GM23248 (cell line): ENCODE results near the gene JAML. TPM values are rescaled to one million over a fixed set of nuclear protein-coding genes. Genes with fewer than 3 reads are reported as not detected.
"Not testable (repeated sequence)": the region's sequence is repeated elsewhere in the genome, so short reads cannot be mapped to it uniquely, and the experiment has no call there.

Experiments used
- DNase-seq: peaks from one replicate; pipeline ENCODE4 v3.0.0-alpha.2; 2015
- H2AFZ ChIP-seq: fragments of 200-600 bp; sonication (generic); 2 replicates; pipeline ENCODE4 v1.6.1; 2016; ENCODE audit warnings: antibody characterized with exemption
- H3F3A ChIP-seq: fragments of 200-600 bp; sonication (generic); 2 replicates; pipeline ENCODE4 v1.6.1; 2016; ENCODE audit warnings: mild to moderate bottlenecking, antibody characterized with exemption, mixed run types; ENCODE audit not compliant: insufficient read depth
- H3K27ac ChIP-seq: fragments of 200-600 bp; sonication (generic); 2 replicates; pipeline ENCODE4 v1.5.1; 2016; ENCODE audit warnings: mild to moderate bottlenecking
- H3K27me3 ChIP-seq: fragments of 200-600 bp; sonication (generic); replicated peaks from 2 replicates; pipeline ENCODE4 v1.6.1; 2016; ENCODE audit warnings: mild to moderate bottlenecking; ENCODE audit not compliant: insufficient read depth
- H3K36me3 ChIP-seq: fragments of 200-600 bp; sonication (generic); 2 replicates; pipeline ENCODE4 v1.6.1; 2016; ENCODE audit warnings: low read depth, mild to moderate bottlenecking
- H3K4me1 ChIP-seq: fragments of 200-600 bp; sonication (generic); 2 replicates; pipeline ENCODE4 v1.6.1; 2016; ENCODE audit warnings: mild to moderate bottlenecking; ENCODE audit not compliant: insufficient read depth
- H3K4me2 ChIP-seq: fragments of 200-600 bp; sonication (generic); one replicate; pipeline ENCODE4 v1.6.1; 2016; ENCODE audit warnings: mild to moderate bottlenecking; ENCODE audit not compliant: unreplicated experiment
- H3K4me3 ChIP-seq: fragments of 200-600 bp; sonication (generic); 2 replicates; pipeline ENCODE4 v1.5.1; 2016; ENCODE audit warnings: mild to moderate bottlenecking
- H3K79me2 ChIP-seq: fragments of 200-600 bp; sonication (generic); 2 replicates; pipeline ENCODE4 v1.6.1; 2016; ENCODE audit warnings: mild to moderate bottlenecking; ENCODE audit not compliant: insufficient read depth
- H3K9ac ChIP-seq: fragments of 200-600 bp; sonication (generic); 2 replicates; pipeline ENCODE4 v1.6.1; 2016; ENCODE audit warnings: mild to moderate bottlenecking
- H3K9me2 ChIP-seq: fragments of 200-600 bp; sonication (generic); 2 replicates; pipeline ENCODE4 v1.6.1; 2016; ENCODE audit warnings: mixed run types, mild to moderate bottlenecking, moderate library complexity; ENCODE audit not compliant: insufficient read depth
- H3K9me3 ChIP-seq: fragments of 200-600 bp; sonication (generic); one replicate; pipeline ENCODE4 v1.6.1; 2017; ENCODE audit warnings: low read depth
- H4K20me1 ChIP-seq: fragments of 200-600 bp; sonication (generic); 2 replicates; pipeline ENCODE4 v1.6.0; 2016; ENCODE audit not compliant: insufficient read depth
- EZH2 ChIP-seq: fragments of 200-600 bp; sonication (generic); IDR thresholded peaks from 2 replicates; pipeline ENCODE4 v1.6.1; 2018; ENCODE audit warnings: antibody characterized with exemption, mild to moderate bottlenecking; ENCODE audit not compliant: insufficient read depth, poor library complexity, severe bottlenecking
- EZH2phosphoT487 ChIP-seq: fragments of 200-600 bp; sonication (generic); IDR thresholded peaks from 2 replicates; pipeline ENCODE4 v1.6.1; 2018; ENCODE audit warnings: antibody characterized with exemption, moderate library complexity, mild to moderate bottlenecking, low read depth; ENCODE audit not compliant: insufficient read depth
- WGBS, 2 experiments: methylation state at CpG; one replicate each; pipeline ENCODE4 v1.1.6; 2015 to 2017; ENCODE audit warnings: low lambda C conversion rate in 2 of 2, low coverage in 1 of 2; ENCODE audit errors: missing lambda C conversion rate in 2 of 2; 5-methylcytosine and 5-hydroxymethylcytosine counted together
- in situ Hi-C: fragments of 300-500 bp; cut with MboI; formaldehyde crosslinking; loops from 2 replicates; pipeline ENCODE4 v1.15.0; 2020
- polyA plus RNA-seq: library from polyadenylated mRNA; unstranded; fragments of >200 nt; fragmentation: Nextera tagmentation; extraction: Ambion mirVana; gene quantifications from 2 replicates; pipeline ENCODE4 v1.2.1, GENCODE V29; 2016
- total RNA-seq: library from RNA; depleted of rRNA; stranded (reverse); fragments of >200 nt; shearing (Covaris generic); gene quantifications from 2 replicates; pipeline ENCODE4 v1.2.3, GENCODE V29; 2014

The JAML gene
- total and polyA plus RNA-seq, 2 experiments from 2014 or later: not detected

DNA sequence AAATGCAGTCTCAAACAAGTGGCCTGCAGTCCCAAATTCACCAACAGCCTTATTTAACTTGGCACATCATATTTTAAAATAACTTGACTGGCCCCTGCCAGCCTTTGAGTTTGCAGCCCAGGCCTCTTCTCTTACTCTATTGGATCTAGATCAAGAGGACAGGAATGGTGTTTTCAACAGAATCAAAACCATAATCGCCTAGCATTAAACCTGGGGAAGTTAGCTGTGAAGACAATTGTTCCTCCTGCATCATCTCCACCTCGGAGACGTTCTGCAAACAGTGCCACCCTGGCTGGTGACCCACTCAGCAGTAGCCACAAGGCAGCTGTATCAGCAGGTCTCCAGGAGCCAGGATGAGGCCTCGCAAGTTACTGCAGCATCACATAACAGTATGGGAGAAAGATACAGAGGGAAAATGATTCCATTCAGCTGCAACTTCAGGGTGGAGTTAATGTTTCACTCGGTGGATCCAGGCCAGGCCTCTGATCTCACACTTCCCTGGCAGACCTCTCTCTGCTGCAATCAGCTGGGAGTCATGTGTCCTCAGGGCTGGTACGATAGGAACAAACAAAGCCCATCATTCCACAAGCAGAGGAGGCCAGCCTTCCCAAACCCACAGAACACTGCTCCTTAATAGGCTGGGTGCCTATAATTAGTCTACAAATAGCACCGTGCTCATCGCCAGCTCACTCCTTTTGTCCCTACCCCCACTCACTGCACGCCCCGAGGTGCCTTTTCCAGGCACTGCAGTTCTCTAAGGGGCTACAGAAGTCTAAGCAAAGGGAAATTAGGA, 29.8 kb downstream of the JAML start:
- H3F3A ChIP-seq: peaks cover 7% of the 10 kb centered on the region; the same call in 1 of the 2 replicates
- no peaks in the 10 kb centered on the region for H4K20me1 ChIP-seq
- H3K79me2 ChIP-seq: no peaks in the 10 kb centered on the region
- 1 to 4% methylated on average over 10 of the region's 10 CpGs for WGBS, 2 experiments
- 0 out of 2 replicates have a peak overlapping the region, but pooled peaks have one; percentile 21 for H2AFZ ChIP-seq
- H3K27ac ChIP-seq: peak overlapping the region; percentile 20; the same call in 1 of the 2 replicates
- peaks cover 10% of the 10 kb centered on the region for H3K27me3 ChIP-seq
- peak overlapping the region; percentile 15 for H3K4me2 ChIP-seq
- peak overlapping the region; percentile 11; the same call in 1 of the 2 replicates for H3K9ac ChIP-seq
- H3K9me2 ChIP-seq: no peaks in the 10 kb centered on the region
- in situ Hi-C loops: loop anchor here (10.0 kb wide), 1 partner anchor 150 kb away; the partner anchor contains the start of genes CD3D and CD3G
- TF ChIP-seq EZH2phosphoT487: no peak
- no peak for TF ChIP-seq EZH2
- no peak overlapping the region for H3K4me3 ChIP-seq
- DNase-seq: peak; percentile 94
- H3K36me3 ChIP-seq: no peaks in the 10 kb centered on the region
- peaks cover 4% of the 10 kb centered on the region for H3K4me1 ChIP-seq
- no peaks in the 10 kb centered on the region for H3K9me3 ChIP-seq

DNA sequence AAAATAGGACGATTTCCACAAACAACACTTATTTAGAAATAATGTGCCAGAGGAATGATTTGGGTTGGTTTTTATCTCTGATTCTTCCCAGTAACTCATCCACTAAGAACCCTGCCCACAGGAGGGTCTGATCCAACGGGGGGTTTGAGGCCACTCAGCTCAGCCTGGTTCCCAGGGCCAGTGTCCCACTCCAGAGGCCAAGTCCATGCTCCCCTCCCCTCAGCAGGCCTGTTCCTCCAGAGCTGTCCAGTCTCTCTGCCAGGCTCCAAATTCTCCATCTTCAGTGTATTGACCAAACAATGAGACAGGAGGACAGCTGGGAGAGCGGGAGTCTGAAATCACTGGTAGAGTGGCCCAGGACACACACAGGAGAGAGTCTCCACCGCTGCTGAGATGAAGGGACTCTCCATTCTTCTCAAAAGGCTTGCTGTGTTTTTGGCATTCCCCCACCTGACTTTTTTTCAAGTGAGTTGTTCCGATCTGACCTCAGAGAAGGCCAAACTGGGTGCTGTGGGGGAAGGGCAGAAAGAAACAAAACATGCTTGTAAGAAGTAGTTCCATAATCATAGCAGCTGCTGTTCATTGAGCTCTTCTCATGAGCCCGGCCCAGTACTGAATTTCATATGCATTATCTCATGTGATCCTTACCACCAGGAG, 30.8 kb downstream of the JAML start:
- no peak for DNase-seq
- Histone ChIP-seq H3K79me2 (no peaks in the 10 kb centered on the region), H3K4me1 (peaks cover 4% of the 10 kb centered on the region), H3K9ac (no peak overlapping the region), H3K4me3 (no peak overlapping the region), H4K20me1 (no peaks in the 10 kb centered on the region), H3F3A (peaks cover 7% of the 10 kb centered on the region; the same call in 1 of the 2 replicates), H3K36me3 (no peaks in the 10 kb centered on the region), H3K9me3 (no peaks in the 10 kb centered on the region), H3K9me2 (no peaks in the 10 kb centered on the region), H3K27ac (no peak overlapping the region), H3K4me2 (no peak overlapping the region), H2AFZ (no peak overlapping the region), H3K27me3 (peaks cover 14% of the 10 kb centered on the region)
- WGBS, 2 experiments: 64 to 71% methylated on average over 6 of the region's 6 CpGs
- TF ChIP-seq EZH2 (no peak), EZH2phosphoT487 (no peak)
- in situ Hi-C loops: loop anchor here (10.0 kb wide), 1 partner anchor 151 kb away; the partner anchor contains the start of genes CD3D and CD3G

DNA sequence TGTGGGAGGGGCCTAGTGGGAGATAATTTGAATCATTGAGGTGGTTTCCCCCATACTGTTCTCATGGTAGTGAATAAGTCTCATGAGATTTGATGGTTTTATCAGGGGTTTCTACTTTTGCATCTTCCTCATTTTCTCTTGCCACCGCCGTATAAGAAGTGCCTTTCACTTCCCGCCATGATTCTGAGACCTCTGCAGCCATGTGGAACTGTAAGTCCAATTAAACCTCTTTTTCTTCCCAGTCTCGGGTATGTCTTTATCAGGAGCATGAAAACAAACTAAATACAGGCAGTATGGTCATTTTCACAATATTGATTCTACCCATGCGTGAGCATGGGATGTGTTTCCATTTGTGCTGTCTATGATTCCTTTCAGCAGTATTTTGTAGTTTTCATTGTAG, 32.0 kb downstream of the JAML start:
- not testable (repeated sequence) for H3K9me3 ChIP-seq, H3K9ac ChIP-seq, H3K4me2 ChIP-seq, DNase-seq, H2AFZ ChIP-seq, H3K4me1 ChIP-seq, H3K27ac ChIP-seq, H3K36me3 ChIP-seq, H3K79me2 ChIP-seq, H3F3A ChIP-seq, H3K9me2 ChIP-seq, H4K20me1 ChIP-seq, H3K4me3 ChIP-seq
- peaks cover 14% of the 10 kb centered on the region for H3K27me3 ChIP-seq
- 75 to 79% methylated on average over 5 of the region's 5 CpGs for WGBS, 2 experiments
- in situ Hi-C loops: loop anchor here (10.0 kb wide), 1 partner anchor 152 kb away; the partner anchor contains the start of genes CD3D and CD3G

DNA sequence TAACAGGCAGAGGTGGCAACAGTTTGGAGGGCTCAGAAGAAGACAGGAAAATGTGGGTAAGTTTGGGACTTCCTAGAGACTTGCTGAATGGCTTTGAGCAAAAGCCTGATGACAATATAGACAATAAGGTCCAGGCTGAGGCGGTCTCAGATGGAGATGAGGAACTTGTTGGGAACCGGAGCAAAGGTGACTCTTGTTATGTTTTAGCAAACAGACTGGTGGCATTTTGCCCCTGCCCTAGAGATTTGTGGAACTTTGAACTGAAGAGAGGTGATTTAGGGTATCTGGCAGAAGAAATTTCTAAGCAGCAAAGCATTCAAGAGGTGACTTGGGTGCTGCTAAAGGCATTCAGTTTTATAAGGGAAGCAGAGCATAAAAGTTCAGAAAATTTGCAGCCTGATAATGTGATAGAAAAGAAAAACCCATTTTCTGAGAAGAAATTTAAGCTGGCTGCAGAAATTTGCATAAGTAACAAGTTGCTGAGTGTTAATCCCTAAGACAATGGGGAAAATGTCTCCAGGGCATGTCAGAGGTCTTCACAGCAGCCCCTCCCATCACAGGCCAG, 33.8 kb downstream of the JAML start:
- H3K4me1 ChIP-seq, H3K36me3 ChIP-seq, DNase-seq, H3K9me3 ChIP-seq, H3K79me2 ChIP-seq, H3F3A ChIP-seq, H4K20me1 ChIP-seq, H3K4me3 ChIP-seq, H3K4me2 ChIP-seq, H3K27me3 ChIP-seq, H3K9me2 ChIP-seq, H3K27ac ChIP-seq, H2AFZ ChIP-seq, H3K9ac ChIP-seq: not testable (repeated sequence)
- in situ Hi-C loops: loop anchor here (10.0 kb wide), 1 partner anchor 154 kb away; the partner anchor contains the start of genes CD3D and CD3G
- 84 to 88% methylated on average over 2 of the region's 2 CpGs for WGBS, 2 experiments
